WTC11 (cell line): ENCODE measurements around the gene BCL2L12. TPM values are rescaled to one million over a fixed set of nuclear protein-coding genes. Genes with fewer than 3 reads are reported as not detected.

Experiments used
- ATAC-seq: fragments of 200-7000 bp; cut with Tn5 transposase; 2 replicates; pipeline ENCODE4 v1.10.0; 2021; ENCODE audit warnings: mild to moderate bottlenecking, moderate library complexity
- CTCF ChIA-PET: fragments of 300-600 bp; sonication (Branson Sonifier 250); formaldehyde crosslinking; loops from one replicate; lab custom pipeline; 2021; ENCODE audit warnings: antibody characterized with exemption; lab: Charles Lee
- POLR2A ChIA-PET: fragments of 350-600 bp; sonication (Branson Sonifier 250); formaldehyde crosslinking; loops from one replicate; lab custom pipeline; 2021; ENCODE audit warnings: antibody characterized with exemption; lab: Charles Lee
- DNase-seq: peaks from one replicate; pipeline ENCODE4 v3.0.0; 2021; ENCODE audit warnings: low spot score
- H3K27ac Mint-ChIP-seq: 2 replicates; pipeline ENCODE4 v1.8.0; 2021; ENCODE audit warnings: mixed read lengths
- H3K27me3 Mint-ChIP-seq: 2 replicates; pipeline ENCODE4 v1.8.0; 2021; ENCODE audit warnings: low read depth, mild to moderate bottlenecking, moderate library complexity, mixed read lengths
- H3K36me3 Mint-ChIP-seq: 2 replicates; pipeline ENCODE4 v1.8.0; 2021; ENCODE audit warnings: mixed read lengths
- H3K4me1 Mint-ChIP-seq: 2 replicates; pipeline ENCODE4 v1.8.0; 2022; ENCODE audit warnings: mixed read lengths
- H3K4me3 Mint-ChIP-seq: 2 replicates; pipeline ENCODE4 v1.8.0; 2021; ENCODE audit warnings: mild to moderate bottlenecking, moderate library complexity, mixed read lengths
- H3K9me3 Mint-ChIP-seq: 2 replicates; pipeline ENCODE4 v1.8.0; 2021; ENCODE audit warnings: mixed read lengths
- ARID4B ChIP-seq: sonication (generic); formaldehyde crosslinking; IDR thresholded peaks from 2 replicates; pipeline ENCODE4 v1.8.0; 2023; ENCODE audit warnings: missing genetic modification reagents, mild to moderate bottlenecking, borderline replicate concordance
- ATF1 ChIP-seq: sonication (generic); formaldehyde crosslinking; IDR thresholded peaks from 2 replicates; pipeline ENCODE4 v1.8.1; 2023; ENCODE audit warnings: mild to moderate bottlenecking, moderate library complexity, missing genetic modification reagents
- HMGXB4 ChIP-seq: sonication (generic); formaldehyde crosslinking; IDR thresholded peaks from 2 replicates; pipeline ENCODE4 v1.8.1; 2023; ENCODE audit warnings: mild to moderate bottlenecking, moderate library complexity, missing genetic modification reagents
- NFATC4 ChIP-seq: fragments of 250-450 bp; sonication (Bioruptor Pico); IDR thresholded peaks from 2 replicates; pipeline ENCODE4 v1.9.0; 2021; ENCODE audit warnings: mild to moderate bottlenecking
- SP1 ChIP-seq: sonication (generic); formaldehyde crosslinking; conservative IDR thresholded peaks from 2 replicates; pipeline ENCODE4 v1.8.1; 2022; ENCODE audit warnings: missing genetic modification reagents
- ZMAT4 ChIP-seq: fragments of 250-450 bp; sonication (Bioruptor Pico); IDR thresholded peaks from 2 replicates; pipeline ENCODE4 v1.9.0; 2021; ENCODE audit warnings: mild to moderate bottlenecking
- ZNF232 ChIP-seq: sonication (generic); formaldehyde crosslinking; IDR thresholded peaks from 2 replicates; pipeline ENCODE4 v1.8.0; 2022; ENCODE audit warnings: mild to moderate bottlenecking, missing genetic modification reagents
- ZNF281 ChIP-seq: sonication (generic); formaldehyde crosslinking; IDR thresholded peaks from 2 replicates; pipeline ENCODE4 v1.8.0; 2023; ENCODE audit warnings: mild to moderate bottlenecking, missing genetic modification reagents
- total RNA-seq: library from RNA; stranded (reverse); gene quantifications from 3 replicates; pipeline ENCODE4 v1.2.3, GENCODE V29; 2021
- TF ChIP-seq, protein P1 (sequence below): fragments of 250-450 bp; sonication (Bioruptor Pico); IDR thresholded peaks from 2 replicates; pipeline ENCODE4 v1.9.0; 2021; ENCODE audit warnings: mild to moderate bottlenecking, borderline replicate concordance
- TF ChIP-seq, protein P2 (sequence below): sonication (generic); formaldehyde crosslinking; IDR thresholded peaks from 2 replicates; pipeline ENCODE4 v1.8.0; 2022; ENCODE audit warnings: mild to moderate bottlenecking, missing genetic modification reagents

Gene BCL2L12
- total RNA-seq, 1 experiment from 2014 or later = 146 TPM

DNA sequence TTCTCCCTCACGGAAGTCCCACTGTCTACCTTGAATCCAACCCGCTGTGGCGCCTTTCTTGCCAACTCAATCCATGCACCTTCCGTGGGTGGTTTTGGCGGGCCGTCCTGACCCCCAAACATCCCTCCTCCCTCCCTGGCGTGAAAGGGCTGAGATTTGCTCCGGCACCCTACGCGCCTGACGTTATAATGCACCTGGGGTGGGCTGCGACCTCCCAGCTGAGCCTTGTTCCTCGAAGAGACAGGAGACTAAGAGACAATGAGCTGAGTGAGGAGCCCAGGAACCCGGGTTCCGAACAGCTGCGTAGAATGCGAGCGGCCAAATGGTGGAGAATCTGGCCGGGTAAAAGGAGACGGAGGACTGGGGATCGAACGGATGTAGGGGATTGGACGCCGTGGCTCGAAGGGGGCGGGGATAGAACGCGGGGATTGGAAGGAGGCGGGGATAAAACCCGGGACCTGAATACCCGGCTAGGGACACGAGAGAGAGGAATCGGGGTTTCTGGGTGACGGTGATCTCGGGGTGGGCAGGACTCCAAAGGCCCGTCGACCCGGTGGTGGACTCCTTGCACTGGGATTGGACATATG lies 25.0 kb downstream of the BCL2L12 start, which contains the start of gene CPT1C (continued):
- TF ChIP-seq, protein P1, sequence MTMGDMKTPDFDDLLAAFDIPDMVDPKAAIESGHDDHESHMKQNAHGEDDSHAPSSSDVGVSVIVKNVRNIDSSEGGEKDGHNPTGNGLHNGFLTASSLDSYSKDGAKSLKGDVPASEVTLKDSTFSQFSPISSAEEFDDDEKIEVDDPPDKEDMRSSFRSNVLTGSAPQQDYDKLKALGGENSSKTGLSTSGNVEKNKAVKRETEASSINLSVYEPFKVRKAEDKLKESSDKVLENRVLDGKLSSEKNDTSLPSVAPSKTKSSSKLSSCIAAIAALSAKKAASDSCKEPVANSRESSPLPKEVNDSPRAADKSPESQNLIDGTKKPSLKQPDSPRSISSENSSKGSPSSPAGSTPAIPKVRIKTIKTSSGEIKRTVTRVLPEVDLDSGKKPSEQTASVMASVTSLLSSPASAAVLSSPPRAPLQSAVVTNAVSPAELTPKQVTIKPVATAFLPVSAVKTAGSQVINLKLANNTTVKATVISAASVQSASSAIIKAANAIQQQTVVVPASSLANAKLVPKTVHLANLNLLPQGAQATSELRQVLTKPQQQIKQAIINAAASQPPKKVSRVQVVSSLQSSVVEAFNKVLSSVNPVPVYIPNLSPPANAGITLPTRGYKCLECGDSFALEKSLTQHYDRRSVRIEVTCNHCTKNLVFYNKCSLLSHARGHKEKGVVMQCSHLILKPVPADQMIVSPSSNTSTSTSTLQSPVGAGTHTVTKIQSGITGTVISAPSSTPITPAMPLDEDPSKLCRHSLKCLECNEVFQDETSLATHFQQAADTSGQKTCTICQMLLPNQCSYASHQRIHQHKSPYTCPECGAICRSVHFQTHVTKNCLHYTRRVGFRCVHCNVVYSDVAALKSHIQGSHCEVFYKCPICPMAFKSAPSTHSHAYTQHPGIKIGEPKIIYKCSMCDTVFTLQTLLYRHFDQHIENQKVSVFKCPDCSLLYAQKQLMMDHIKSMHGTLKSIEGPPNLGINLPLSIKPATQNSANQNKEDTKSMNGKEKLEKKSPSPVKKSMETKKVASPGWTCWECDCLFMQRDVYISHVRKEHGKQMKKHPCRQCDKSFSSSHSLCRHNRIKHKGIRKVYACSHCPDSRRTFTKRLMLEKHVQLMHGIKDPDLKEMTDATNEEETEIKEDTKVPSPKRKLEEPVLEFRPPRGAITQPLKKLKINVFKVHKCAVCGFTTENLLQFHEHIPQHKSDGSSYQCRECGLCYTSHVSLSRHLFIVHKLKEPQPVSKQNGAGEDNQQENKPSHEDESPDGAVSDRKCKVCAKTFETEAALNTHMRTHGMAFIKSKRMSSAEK (CRISPR knock-in tag) = no peak
- TF ChIP-seq ZNF232 (CRISPR knock-in tag) = peak; percentile 81; the same call in 1 of the 2 replicates
- TF ChIP-seq, protein P2, sequence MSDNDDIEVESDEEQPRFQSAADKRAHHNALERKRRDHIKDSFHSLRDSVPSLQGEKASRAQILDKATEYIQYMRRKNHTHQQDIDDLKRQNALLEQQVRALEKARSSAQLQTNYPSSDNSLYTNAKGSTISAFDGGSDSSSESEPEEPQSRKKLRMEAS = no peak; the same call in 1 of the 2 replicates

GRCh38 chr19:49691243-49692146 lies 25.8 kb downstream of the BCL2L12 start:
- peaks cover 3% of the 10 kb centered on the region for H3K9me3 Mint-ChIP-seq
- peaks cover 26% of the 10 kb centered on the region for H3K36me3 Mint-ChIP-seq
- ChIA-PET CTCF (interaction anchor here (1.0 to 3.8 kb wide), 10 partner anchors 11 to 114 kb away, joined by 3 to 19 read pairs (median 8); partner anchors contain the start of genes AP2A1 and RRAS), POLR2A (interaction anchor here (0.5 to 5.9 kb wide), 7 partner anchors 13 to 174 kb away, joined by 3 to 38 read pairs (median 6); partner anchors contain the start of genes PRMT1 and RRAS)
- DNase-seq (peak; percentile 77), ATAC-seq (peak; percentile 36)
- H3K4me3 Mint-ChIP-seq = peak overlapping the region; percentile 93
- peaks cover 36% of the 10 kb centered on the region for H3K4me1 Mint-ChIP-seq
- H3K27me3 Mint-ChIP-seq = no peaks in the 10 kb centered on the region
- peak overlapping the region; percentile 96 for H3K27ac Mint-ChIP-seq
- TF ChIP-seq, protein P2 = peak; percentile 69; the same call in 1 of the 2 replicates
- 0 out of 2 replicates have a peak, but pooled peaks have one; percentile 23 for TF ChIP-seq ATF1 (CRISPR knock-in tag)
- peak; percentile 78; the same call in 1 of the 2 replicates for TF ChIP-seq ZMAT4
- 0 out of 2 replicates have a peak, but pooled peaks have one; percentile 3 for TF ChIP-seq NFATC4
- TF ChIP-seq ZNF281 (CRISPR knock-in tag) = peak; percentile 92
- TF ChIP-seq HMGXB4 (CRISPR knock-in tag) = 0 out of 2 replicates have a peak, but pooled peaks have one; percentile 14
- TF ChIP-seq ARID4B (CRISPR knock-in tag) = no peak; the same call in 1 of the 2 replicates
- peak; percentile 13; the same call in 1 of the 2 replicates for TF ChIP-seq SP1 (CRISPR knock-in tag)
- TF ChIP-seq, protein P1 (CRISPR knock-in tag) = 0 out of 2 replicates have a peak, but pooled peaks have one; percentile 77
